ENCODE data around the gene JAK3. TPM values are rescaled to one million over a fixed set of nuclear protein-coding genes. Genes with fewer than 3 reads are reported as not detected.
"Not testable (repeated sequence)": the region's sequence is repeated elsewhere in the genome, so short reads cannot be mapped to it uniquely, and the experiment has no call there.

Gene JAK3
- total RNA-seq, 4 donors from 2014 or later: 1.9 to 18.0 (median 8.3) TPM

- peaks cover 0 to 28% of the 10 kb centered on the region in 2 donors for H3K27me3 ChIP-seq
- no peak for TF ChIP-seq EP300 (IDR thresholded peaks at IDR 0.05)
- TF ChIP-seq CTCF (IDR thresholded peaks at IDR 0.05): no peak
- TF ChIP-seq POLR2A (IDR thresholded peaks at IDR 0.05): no peak
- H3K4me3 ChIP-seq: no peak overlapping the region
- no peaks in the 10 kb centered on the region for H3K4me1 ChIP-seq
- H3K27ac ChIP-seq: no peak overlapping the region
- H3K9me3 ChIP-seq: no peaks in the 10 kb centered on the region
- H3K36me3 ChIP-seq: no peaks in the 10 kb centered on the region
- 65% methylated on average over 12 of the region's 12 CpGs for WGBS, 2 donors
- no peak for DNase-seq (ENCODE audit: low spot score in 2 of 2)
Observed at GRCh38 chr19:17802137-17802858, 45.5 kb downstream of the JAK3 start.

GRCh38 chr19:17798599-17798998 is 49.2 kb downstream of the JAK3 start:
- not testable (repeated sequence) for H3K9me3 ChIP-seq; H3K27ac ChIP-seq; DNase-seq (ENCODE audit: low spot score in 2 of 2); H3K36me3 ChIP-seq; H3K4me1 ChIP-seq; H3K4me3 ChIP-seq
- WGBS, 2 donors: 77 to 90% methylated on average over 3 of the region's 3 CpGs
- peaks cover 0 to 60% of the 10 kb centered on the region in 2 donors for H3K27me3 ChIP-seq

- H3K27me3 ChIP-seq: peaks cover 0 to 65% of the 10 kb centered on the region in 2 donors
- TF ChIP-seq POLR2A (IDR thresholded peaks at IDR 0.05) (no peak), EP300 (IDR thresholded peaks at IDR 0.05) (no peak), CTCF (IDR thresholded peaks at IDR 0.05) (no peak)
- no peak for DNase-seq (ENCODE audit: low spot score in 2 of 2)
- H3K36me3 ChIP-seq: no peaks in the 10 kb centered on the region
- WGBS, 2 donors: 55 to 63% methylated on average over 10 to 11 of the region's 11 CpGs
- no peak overlapping the region for H3K4me3 ChIP-seq
- H3K27ac ChIP-seq: peak overlapping the region in 1 of 4 donors; percentile 73
- H3K4me1 ChIP-seq: peaks cover 0 to 8% (median 0%) of the 10 kb centered on the region in 4 donors
- no peaks in the 10 kb centered on the region for H3K9me3 ChIP-seq
Observed at GRCh38 chr19:17797424-17798201, 50.2 kb downstream of the JAK3 start.

GRCh38 chr19:17796838-17797423 is 50.9 kb downstream of the JAK3 start:
- Histone ChIP-seq H3K27ac (peak overlapping the region in 1 of 4 donors; percentile 73), H3K9me3 (no peaks in the 10 kb centered on the region), H3K27me3 (peaks cover 0 to 60% of the 10 kb centered on the region in 2 donors), H3K36me3 (no peaks in the 10 kb centered on the region), H3K4me1 (peaks cover 0 to 8% (median 0%) of the 10 kb centered on the region in 4 donors), H3K4me3 (no peak overlapping the region)
- TF ChIP-seq EP300 (IDR thresholded peaks at IDR 0.05) (no peak), POLR2A (IDR thresholded peaks at IDR 0.05) (no peak), CTCF (IDR thresholded peaks at IDR 0.05) (no peak)
- 67 to 71% methylated on average over 1 of the region's 1 CpG for WGBS, 2 donors
- DNase-seq (ENCODE audit: low spot score in 2 of 2): no peak

- WGBS, 2 donors: 49 to 70% methylated on average over 4 to 6 of the region's 6 CpGs
- H3K27ac ChIP-seq: peak overlapping the region in 1 of 4 donors; percentile 73
- no peaks in the 10 kb centered on the region for H3K36me3 ChIP-seq
- peaks cover 0 to 60% of the 10 kb centered on the region in 2 donors for H3K27me3 ChIP-seq
- no peak overlapping the region for H3K4me3 ChIP-seq
- H3K9me3 ChIP-seq: no peaks in the 10 kb centered on the region
- no peak for DNase-seq (ENCODE audit: low spot score in 2 of 2)
- H3K4me1 ChIP-seq: peaks cover 0 to 8% (median 0%) of the 10 kb centered on the region in 4 donors
- TF ChIP-seq POLR2A (IDR thresholded peaks at IDR 0.05): no peak
- no peak for TF ChIP-seq EP300 (IDR thresholded peaks at IDR 0.05)
- TF ChIP-seq CTCF (IDR thresholded peaks at IDR 0.05): no peak
Observed at GRCh38 chr19:17796013-17796837, 51.6 kb downstream of the JAK3 start.

All from tibial nerve (tissue), 4 donors.